HFF-Myc (cell line): ENCODE measurements around the gene SIGLEC5.
A peak's percentile ranks its signal among the peaks of the same experiment; 100 is the strongest.

Source experiments
- DNase-seq: peaks from one replicate; pipeline ENCODE4 v3.0.0-alpha.2; 2011; ENCODE audit warnings: low read depth; ENCODE audit errors: extremely low read depth
- H3K4me3 ChIP-seq: replicated peaks from 2 replicates; pipeline ENCODE4 v1.5.1; 2011; ENCODE audit warnings: low read depth, mild to moderate bottlenecking, control low read depth, low read length
- TF ChIP-seq, protein P1 (sequence below): IDR thresholded peaks from 2 replicates; pipeline ENCODE4 v1.5.1; 2012; ENCODE audit warnings: mild to moderate bottlenecking, low read depth, low read length, control low read depth; ENCODE audit errors: missing control alignments

Gene SIGLEC5

DNA sequence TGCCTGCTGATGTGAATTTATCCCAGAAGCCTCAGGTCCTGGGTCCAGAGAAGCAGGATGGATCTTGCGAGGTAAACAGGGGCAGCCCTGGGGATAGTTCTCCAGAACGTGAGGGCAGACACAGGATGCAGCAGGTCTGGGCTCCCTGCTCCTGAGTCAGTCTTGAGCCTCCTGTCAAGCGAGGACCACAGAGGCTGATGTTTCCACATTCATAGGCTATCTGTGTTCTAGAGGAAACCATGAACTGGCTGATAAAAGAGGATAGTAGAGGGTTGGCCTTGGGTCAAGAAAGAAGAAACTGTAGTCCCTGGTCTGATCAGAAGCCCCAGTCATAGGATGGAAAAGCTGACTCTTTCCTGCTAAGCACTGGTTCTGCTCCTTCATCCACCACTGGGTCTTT lies 56.9 kb downstream of the SIGLEC5 start:
- DNase-seq = no peak
- TF ChIP-seq, protein P1, sequence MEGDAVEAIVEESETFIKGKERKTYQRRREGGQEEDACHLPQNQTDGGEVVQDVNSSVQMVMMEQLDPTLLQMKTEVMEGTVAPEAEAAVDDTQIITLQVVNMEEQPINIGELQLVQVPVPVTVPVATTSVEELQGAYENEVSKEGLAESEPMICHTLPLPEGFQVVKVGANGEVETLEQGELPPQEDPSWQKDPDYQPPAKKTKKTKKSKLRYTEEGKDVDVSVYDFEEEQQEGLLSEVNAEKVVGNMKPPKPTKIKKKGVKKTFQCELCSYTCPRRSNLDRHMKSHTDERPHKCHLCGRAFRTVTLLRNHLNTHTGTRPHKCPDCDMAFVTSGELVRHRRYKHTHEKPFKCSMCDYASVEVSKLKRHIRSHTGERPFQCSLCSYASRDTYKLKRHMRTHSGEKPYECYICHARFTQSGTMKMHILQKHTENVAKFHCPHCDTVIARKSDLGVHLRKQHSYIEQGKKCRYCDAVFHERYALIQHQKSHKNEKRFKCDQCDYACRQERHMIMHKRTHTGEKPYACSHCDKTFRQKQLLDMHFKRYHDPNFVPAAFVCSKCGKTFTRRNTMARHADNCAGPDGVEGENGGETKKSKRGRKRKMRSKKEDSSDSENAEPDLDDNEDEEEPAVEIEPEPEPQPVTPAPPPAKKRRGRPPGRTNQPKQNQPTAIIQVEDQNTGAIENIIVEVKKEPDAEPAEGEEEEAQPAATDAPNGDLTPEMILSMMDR = no peak
- H3K4me3 ChIP-seq = no peak overlapping the region; the same call in 1 of the 2 replicates

GRCh38 chr19:51572908-51573307 lies 57.3 kb downstream of the SIGLEC5 start:
- H3K4me3 ChIP-seq = peak overlapping the region; percentile 14; the same call in 1 of the 2 replicates
- DNase-seq = no peak
- TF ChIP-seq, protein P1 = no peak

DNA sequence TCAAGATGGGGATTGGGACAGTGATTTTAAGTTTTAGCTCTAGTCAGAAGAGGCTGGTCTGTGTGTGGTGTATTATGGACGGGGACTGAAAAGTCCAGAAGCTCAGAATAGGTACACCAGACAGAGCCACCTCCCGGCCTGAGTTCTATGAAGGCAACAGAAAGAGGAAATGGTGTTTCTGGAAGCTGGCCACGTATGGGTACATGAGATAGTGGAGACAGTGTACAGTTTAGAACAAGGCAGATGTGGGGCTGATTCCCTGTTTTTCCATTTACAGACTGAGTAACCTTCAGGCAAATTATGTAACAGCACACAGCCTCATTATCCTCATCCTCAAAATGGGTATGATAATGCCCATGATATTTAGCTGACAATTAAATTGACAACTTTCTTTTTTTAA lies 57.8 kb downstream of the SIGLEC5 start:
- DNase-seq = no peak
- peak overlapping the region; percentile 67 for H3K4me3 ChIP-seq
- TF ChIP-seq, protein P1 = no peak

- TF ChIP-seq, protein P1 = no peak
- no peak for DNase-seq
- peak overlapping the region; percentile 67 for H3K4me3 ChIP-seq
Measured at GRCh38 chr19:51571599-51571998, 58.6 kb downstream of the SIGLEC5 start.

- DNase-seq = peak; percentile 96
- H3K4me3 ChIP-seq = peak within 1 kb of the TSS; percentile 67
- TF ChIP-seq, protein P1 = no peak
Measured at GRCh38 chr19:51570962-51571575, 59.1 kb downstream of the SIGLEC5 start, which contains the start of gene ZNF175. Gene ZNF175, plus strand, starts transcription at chr19:51571283. Its CDS starts 2,047 bp downstream, at chr19:51573330.

- TF ChIP-seq, protein P1 = no peak
- no peak overlapping the region for H3K4me3 ChIP-seq
- no peak for DNase-seq
Measured at GRCh38 chr19:51568456-51568855, 61.7 kb downstream of the SIGLEC5 start.

- no peak overlapping the region for H3K4me3 ChIP-seq
- no peak for DNase-seq
- TF ChIP-seq, protein P1 = no peak
Measured at GRCh38 chr19:51567583-51567982, 62.6 kb downstream of the SIGLEC5 start.
